Naive thymus-derived CD4-positive, alpha-beta T cell (primary cell): Measurements from ENCODE around the gene MGME1. TPM values are rescaled to one million over a fixed set of nuclear protein-coding genes. Genes with fewer than 3 reads are reported as not detected.

Experiments
- ATAC-seq: fragments of 150-1000 bp; cut with Tn5 transposase; 2 replicates; pipeline ENCODE4 v1.10.0; 2021; ENCODE audit warnings: mild to moderate bottlenecking, moderate library complexity
- CTCF ChIA-PET: fragments of 350-600 bp; sonication (Branson Sonifier 250); formaldehyde crosslinking; loops from one replicate; lab custom pipeline; 2021; ENCODE audit warnings: antibody characterized with exemption; lab: Charles Lee
- POLR2A ChIA-PET: fragments of 350-600 bp; sonication (Branson Sonifier 250); formaldehyde crosslinking; loops from one replicate; lab custom pipeline; 2021; ENCODE audit warnings: antibody characterized with exemption, inconsistent platforms; lab: Charles Lee
- DNase-seq, 9 donors: peaks; one replicate each; pipeline versions ENCODE4 v3.0.0 to v3.0.0-alpha.2; 2020 to 2022; ENCODE audit warnings: mixed read lengths in 1 of 9
- H3K27ac ChIP-seq: one replicate; pipeline ENCODE4 v1.7.0; 2013; ENCODE audit warnings: mild to moderate bottlenecking, low read depth, low read length, moderate library complexity
- H3K27me3 ChIP-seq, 2 donors: one replicate each; pipeline ENCODE4 v1.7.0; 2013; ENCODE audit warnings: low read length in 2 of 2, mild to moderate bottlenecking in 2 of 2, moderate library complexity in 2 of 2; ENCODE audit not compliant: control insufficient read depth in 2 of 2, insufficient read depth in 2 of 2
- H3K36me3 ChIP-seq, 3 experiments: 1 replicate in 2 of 3; 2 replicates in 1 of 3; pipeline ENCODE4 v1.7.0; 2013; ENCODE audit warnings: low read length in 3 of 3, mild to moderate bottlenecking in 3 of 3, moderate library complexity in 1 of 3; ENCODE audit not compliant: insufficient read depth in 3 of 3, control insufficient read depth in 2 of 3
- H3K4me1 ChIP-seq, 2 donors: one replicate each; pipeline ENCODE4 v1.7.0; 2013; ENCODE audit warnings: low read length in 2 of 2, mild to moderate bottlenecking in 2 of 2, moderate library complexity in 1 of 2; ENCODE audit not compliant: control insufficient read depth in 2 of 2, insufficient read depth in 2 of 2
- H3K4me3 ChIP-seq: 2 replicates; pipeline ENCODE4 v1.7.0; 2013; ENCODE audit warnings: mild to moderate bottlenecking, low read length
- H3K9me3 ChIP-seq, 3 experiments: 1 replicate in 2 of 3; 2 replicates in 1 of 3; pipeline ENCODE4 v1.7.0; 2013; ENCODE audit warnings: low read length in 3 of 3; ENCODE audit not compliant: control insufficient read depth in 2 of 3
- H3K27ac Mint-ChIP-seq, 9 donors: one replicate each; pipeline ENCODE4 v1.8.0; 2020 to 2022; ENCODE audit warnings: mixed read lengths in 9 of 9, mild to moderate bottlenecking in 8 of 9, moderate library complexity in 5 of 9, inconsistent platforms in 2 of 9
- H3K27me3 Mint-ChIP-seq, 5 donors: one replicate each; pipeline ENCODE4 v1.8.0; 2021 to 2022; ENCODE audit warnings: mixed read lengths in 5 of 5, mild to moderate bottlenecking in 1 of 5
- H3K36me3 Mint-ChIP-seq, 5 donors: one replicate each; pipeline ENCODE4 v1.8.0; 2020 to 2022; ENCODE audit warnings: mixed read lengths in 5 of 5, mild to moderate bottlenecking in 3 of 5, inconsistent platforms in 1 of 5
- H3K4me1 Mint-ChIP-seq, 7 donors: one replicate each; pipeline ENCODE4 v1.8.0; 2020 to 2022; ENCODE audit warnings: mixed read lengths in 7 of 7, mild to moderate bottlenecking in 3 of 7, inconsistent platforms in 1 of 7
- H3K4me3 Mint-ChIP-seq, 10 donors: one replicate each; pipeline ENCODE4 v1.8.0; 2020 to 2022; ENCODE audit warnings: mild to moderate bottlenecking in 10 of 10, mixed read lengths in 10 of 10, moderate library complexity in 6 of 10, inconsistent platforms in 2 of 10
- H3K9me3 Mint-ChIP-seq, 11 donors: one replicate each; pipeline ENCODE4 v1.8.0; 2020 to 2022; ENCODE audit warnings: mixed read lengths in 11 of 11, mild to moderate bottlenecking in 4 of 11, inconsistent platforms in 1 of 11, moderate library complexity in 1 of 11
- intact Hi-C, 2 donors: fragments of 100-400 bp; cut with micrococcal nuclease; formaldehyde crosslinking; loops; one replicate each; pipeline ENCODE4 v1.15.1; 2023
- polyA plus RNA-seq, 2 donors: library from polyadenylated mRNA; unstranded; fragments of 300-500 nt; fragmentation: Illumina TruSeq; gene quantifications; one replicate each; pipeline ENCODE4 v1.2.3, GENCODE V29; 2021
- total RNA-seq, 6 experiments: library from RNA in 5 of 6; stranded (reverse) in 5 of 6; gene quantifications; 1 replicate in 5 of 6; 2 replicates in 1 of 6; pipeline ENCODE4 v1.2.3 and lab custom pipeline; 2021 to 2026

The MGME1 gene
- total and polyA plus RNA-seq, 7 experiments from 2014 or later, result 4.9 to 41.0 (median 13.1) TPM

- CTCF ChIA-PET, result no interaction called here
- H3K4me1 Mint-ChIP-seq, result no peaks in the 10 kb centered on the region
- POLR2A ChIA-PET, result no interaction called here
These were observed 62.2 kb downstream of the MGME1 start for GRCh38 chr20:18031050-18031449.

GRCh38 chr20:18031888-18032509, 63.2 kb downstream of the MGME1 start:
- H3K4me1 Mint-ChIP-seq, result no peaks in the 10 kb centered on the region
- POLR2A ChIA-PET, result no interaction called here

More at GRCh38 chr20:18031050-18031449, 62.2 kb downstream of the MGME1 start:
- intact Hi-C loops, result no loop called here
- no peaks in the 10 kb centered on the region for H3K9me3 Mint-ChIP-seq
- H3K9me3 ChIP-seq, result no peaks in the 10 kb centered on the region
- H3K27ac ChIP-seq, result no peak overlapping the region
- ATAC-seq (no peak), DNase-seq (no peak)
- no peaks in the 10 kb centered on the region for H3K27me3 ChIP-seq
- H3K36me3 Mint-ChIP-seq, result no peaks in the 10 kb centered on the region
- no peaks in the 10 kb centered on the region for H3K4me1 ChIP-seq
- no peak overlapping the region for H3K4me3 ChIP-seq
- no peak overlapping the region for H3K4me3 Mint-ChIP-seq
- peaks cover 0 to 12% (median 0%) of the 10 kb centered on the region in 5 donors for H3K27me3 Mint-ChIP-seq
- H3K27ac Mint-ChIP-seq, result no peak overlapping the region
- H3K36me3 ChIP-seq, result no peaks in the 10 kb centered on the region

GRCh38 chr20:18032977-18033892, 64.4 kb downstream of the MGME1 start:
- Histone ChIP-seq H3K4me1 (no peaks in the 10 kb centered on the region), H3K27ac (no peak overlapping the region), H3K27me3 (no peaks in the 10 kb centered on the region), H3K36me3 (no peaks in the 10 kb centered on the region), H3K9me3 (no peaks in the 10 kb centered on the region), H3K4me3 (no peak overlapping the region)
- Mint-ChIP-seq H3K27me3 (peaks cover 0 to 14% (median 7%) of the 10 kb centered on the region in 5 donors), H3K4me3 (no peak overlapping the region), H3K4me1 (no peaks in the 10 kb centered on the region), H3K9me3 (no peaks in the 10 kb centered on the region), H3K27ac (no peak overlapping the region), H3K36me3 (no peaks in the 10 kb centered on the region)
- DNase-seq (no peak), ATAC-seq (no peak)
- ChIA-PET CTCF (interaction anchor here (0.8 kb wide), 1 partner anchor 167 kb away, joined by 3 read pairs; no protein-coding TSS in a partner anchor), POLR2A (no interaction called here)
- intact Hi-C loops, result no loop called here

More at GRCh38 chr20:18031888-18032509, 63.2 kb downstream of the MGME1 start:
- no peaks in the 10 kb centered on the region for H3K27me3 ChIP-seq
- H3K36me3 ChIP-seq, result no peaks in the 10 kb centered on the region
- Mint-ChIP-seq H3K9me3 (no peaks in the 10 kb centered on the region), H3K27ac (peak overlapping the region in 1 of 9 donors; percentile 4), H3K36me3 (no peaks in the 10 kb centered on the region), H3K4me3 (no peak overlapping the region), H3K27me3 (peaks cover 0 to 12% (median 0%) of the 10 kb centered on the region in 5 donors)
- H3K9me3 ChIP-seq, result no peaks in the 10 kb centered on the region
- intact Hi-C loops, result no loop called here
- CTCF ChIA-PET, result no interaction called here
- H3K4me1 ChIP-seq, result no peaks in the 10 kb centered on the region
- H3K4me3 ChIP-seq, result no peak overlapping the region
- H3K27ac ChIP-seq, result no peak overlapping the region
- DNase-seq, result no peak
- no peak for ATAC-seq

- DNase-seq (no peak), ATAC-seq (no peak)
- no peak overlapping the region for H3K27ac Mint-ChIP-seq
- intact Hi-C loops, result no loop called here
- Histone ChIP-seq H3K27me3 (no peaks in the 10 kb centered on the region), H3K4me3 (no peak overlapping the region), H3K4me1 (no peaks in the 10 kb centered on the region), H3K36me3 (no peaks in the 10 kb centered on the region), H3K9me3 (no peaks in the 10 kb centered on the region), H3K27ac (no peak overlapping the region)
- ChIA-PET POLR2A (no interaction called here), CTCF (interaction anchor here (0.8 kb wide), 1 partner anchor 167 kb away, joined by 3 read pairs; no protein-coding TSS in a partner anchor)
- H3K9me3 Mint-ChIP-seq, result peaks cover 0 to 1% (median 0%) of the 10 kb centered on the region in 11 donors
- H3K4me1 Mint-ChIP-seq, result no peaks in the 10 kb centered on the region
- no peaks in the 10 kb centered on the region for H3K36me3 Mint-ChIP-seq
- no peak overlapping the region for H3K4me3 Mint-ChIP-seq
- H3K27me3 Mint-ChIP-seq, result peaks cover 0 to 14% (median 12%) of the 10 kb centered on the region in 5 donors
These were observed 65.2 kb downstream of the MGME1 start for GRCh38 chr20:18034039-18034438.

- no peaks in the 10 kb centered on the region for H3K27me3 ChIP-seq
- Mint-ChIP-seq H3K9me3 (peaks cover 0 to 16% (median 5%) of the 10 kb centered on the region in 11 donors), H3K4me3 (no peak overlapping the region), H3K27ac (no peak overlapping the region), H3K27me3 (peaks cover 0 to 38% (median 30%) of the 10 kb centered on the region in 5 donors), H3K4me1 (no peaks in the 10 kb centered on the region), H3K36me3 (peaks cover 0 to 3% (median 0%) of the 10 kb centered on the region in 5 donors)
- H3K36me3 ChIP-seq, result no peaks in the 10 kb centered on the region
- H3K9me3 ChIP-seq, result peaks cover 0 to 8% (median 0%) of the 10 kb centered on the region in 3 experiments
- intact Hi-C loops, result no loop called here
- ATAC-seq, result no peak
- H3K27ac ChIP-seq, result no peak overlapping the region
- no peak for DNase-seq
- ChIA-PET POLR2A (no interaction called here), CTCF (no interaction called here)
- no peaks in the 10 kb centered on the region for H3K4me1 ChIP-seq
- no peak overlapping the region for H3K4me3 ChIP-seq
These were observed 70.2 kb downstream of the MGME1 start for GRCh38 chr20:18039063-18039462.
